GM12801 (cell line): ENCODE data around the gene ALS2CL.

ENCODE experiments used
- TF ChIP-seq, protein P1 (sequence below): IDR thresholded peaks from one replicate; pipeline ENCODE4 v1.5.1; 2011; ENCODE audit warnings: control low read depth; ENCODE audit not compliant: insufficient read length; ENCODE audit errors: extremely low read depth

The ALS2CL gene

GRCh38 chr3:46719735-46720271 lies 26.3 kb upstream of the ALS2CL start:
- TF ChIP-seq, protein P1, sequence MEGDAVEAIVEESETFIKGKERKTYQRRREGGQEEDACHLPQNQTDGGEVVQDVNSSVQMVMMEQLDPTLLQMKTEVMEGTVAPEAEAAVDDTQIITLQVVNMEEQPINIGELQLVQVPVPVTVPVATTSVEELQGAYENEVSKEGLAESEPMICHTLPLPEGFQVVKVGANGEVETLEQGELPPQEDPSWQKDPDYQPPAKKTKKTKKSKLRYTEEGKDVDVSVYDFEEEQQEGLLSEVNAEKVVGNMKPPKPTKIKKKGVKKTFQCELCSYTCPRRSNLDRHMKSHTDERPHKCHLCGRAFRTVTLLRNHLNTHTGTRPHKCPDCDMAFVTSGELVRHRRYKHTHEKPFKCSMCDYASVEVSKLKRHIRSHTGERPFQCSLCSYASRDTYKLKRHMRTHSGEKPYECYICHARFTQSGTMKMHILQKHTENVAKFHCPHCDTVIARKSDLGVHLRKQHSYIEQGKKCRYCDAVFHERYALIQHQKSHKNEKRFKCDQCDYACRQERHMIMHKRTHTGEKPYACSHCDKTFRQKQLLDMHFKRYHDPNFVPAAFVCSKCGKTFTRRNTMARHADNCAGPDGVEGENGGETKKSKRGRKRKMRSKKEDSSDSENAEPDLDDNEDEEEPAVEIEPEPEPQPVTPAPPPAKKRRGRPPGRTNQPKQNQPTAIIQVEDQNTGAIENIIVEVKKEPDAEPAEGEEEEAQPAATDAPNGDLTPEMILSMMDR, result no peak

DNA sequence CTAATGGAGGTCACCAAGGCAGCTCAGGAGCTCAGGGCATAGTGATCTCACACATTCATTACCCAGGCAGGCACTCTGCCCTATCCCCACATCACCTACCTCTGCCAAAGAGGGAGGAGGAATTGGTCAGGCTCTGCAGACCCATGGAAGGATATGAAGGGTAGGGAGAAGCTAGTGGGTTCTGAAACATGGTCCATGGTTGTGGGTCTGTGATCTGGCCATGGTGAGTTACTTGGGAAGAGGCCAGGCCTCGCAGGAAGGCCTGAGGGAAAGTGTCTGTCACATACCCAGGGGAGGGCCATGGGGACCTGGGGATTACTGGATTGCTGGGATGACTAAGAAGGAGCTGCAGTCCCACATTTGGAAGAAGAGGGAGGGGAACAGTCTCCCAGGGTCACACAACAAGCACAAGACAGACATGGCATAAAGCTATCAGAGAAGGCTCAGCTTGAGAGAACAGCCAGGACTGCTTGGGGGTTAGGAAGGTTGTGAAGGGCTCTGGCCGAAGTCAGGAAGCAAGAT lies 25.6 kb upstream of the ALS2CL start:
- TF ChIP-seq, protein P1, result no peak

GRCh38 chr3:46717447-46718231 lies 24.2 kb upstream of the ALS2CL start, which contains the start of gene PRSS50:
TSS of gene PRSS50 (minus strand) at chr3:46717869. CDS start at chr3:46717824, 45 bp downstream.
- TF ChIP-seq, protein P1, result no peak

- TF ChIP-seq, protein P1, result no peak
These were observed 23.3 kb upstream of the ALS2CL start for GRCh38 chr3:46716461-46717441.

DNA sequence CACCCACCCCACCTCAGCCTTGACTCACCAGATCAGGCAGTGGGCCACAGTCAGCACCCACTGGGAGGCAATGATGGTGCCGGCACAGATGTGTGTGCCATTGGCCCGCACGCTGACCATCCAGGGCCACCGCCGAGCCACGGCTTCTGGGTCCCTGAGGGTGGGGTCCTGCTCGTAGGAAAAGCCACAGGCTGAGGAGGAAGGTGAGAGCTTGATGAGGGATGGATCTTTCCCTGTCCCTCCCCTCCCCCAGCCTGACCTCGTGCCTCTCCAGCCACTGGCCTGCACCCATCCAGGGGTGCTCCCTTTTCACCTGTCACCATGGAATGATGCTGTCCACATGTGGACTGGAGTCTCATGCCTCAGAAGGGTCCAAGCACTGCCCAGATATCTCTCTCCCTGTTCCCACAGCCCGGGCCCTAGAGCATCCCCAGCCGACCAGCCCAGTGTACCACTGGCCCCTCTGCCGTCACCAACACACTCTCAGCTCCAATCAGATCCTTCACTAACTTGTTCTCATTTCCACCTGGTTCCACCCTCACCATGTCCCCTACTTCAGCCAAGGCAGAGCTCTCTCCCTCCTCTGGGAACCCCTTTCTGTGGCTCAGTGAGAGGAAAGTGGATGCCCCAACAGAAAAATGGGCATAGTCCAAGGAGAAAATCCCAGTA lies 22.2 kb upstream of the ALS2CL start:
- TF ChIP-seq, protein P1, result no peak

DNA sequence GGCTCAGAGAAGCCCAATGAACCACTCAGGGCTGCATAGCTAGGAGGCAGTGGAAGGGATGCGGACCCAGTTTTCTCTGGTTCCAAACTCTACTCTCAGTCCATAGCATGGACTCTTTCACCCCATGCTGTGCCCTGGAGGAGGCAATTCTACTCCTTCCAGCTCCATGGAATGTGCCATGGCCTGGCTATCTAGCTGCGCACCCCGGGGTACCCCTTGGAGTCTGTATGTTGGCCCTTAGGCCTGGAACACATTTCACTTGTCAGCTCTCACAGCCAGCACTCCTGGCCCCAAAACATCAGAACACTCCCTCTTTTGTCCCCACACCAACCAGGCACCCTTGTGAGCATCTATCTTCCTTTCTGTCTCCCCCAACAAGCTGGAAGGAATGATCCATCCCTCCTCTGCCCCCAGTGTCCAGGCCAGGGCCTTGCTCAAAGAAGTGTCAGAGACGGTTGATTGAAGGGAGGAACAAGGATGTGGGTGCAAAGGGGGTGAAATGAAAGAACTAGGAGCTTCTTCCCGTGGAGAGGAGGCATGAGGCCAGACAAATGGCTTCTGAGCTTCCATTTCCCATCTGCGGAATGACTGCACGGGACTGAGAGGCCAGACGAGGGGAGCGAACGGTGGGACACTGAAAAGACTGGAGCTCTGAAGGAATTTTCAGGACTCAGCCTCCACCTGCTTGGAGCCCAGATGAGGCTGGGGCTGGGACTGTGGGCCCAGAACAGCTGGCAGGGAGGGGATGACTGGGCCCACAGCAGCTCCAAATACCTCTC lies 21.4 kb upstream of the ALS2CL start:
- TF ChIP-seq, protein P1, result no peak
